Endodermal cell (in vitro differentiated cells): ENCODE measurements around the gene RBFOX1. TPM values are rescaled to one million over a fixed set of nuclear protein-coding genes. Genes with fewer than 3 reads are reported as not detected.

ENCODE experiments used
- DNase-seq: peaks from one replicate; pipeline ENCODE4 v3.0.0-alpha.2; 2017
- H3K27ac ChIP-seq: 2 replicates; pipeline ENCODE4 v1.5.1; 2013; ENCODE audit warnings: mild to moderate bottlenecking, low read depth, low read length, moderate library complexity
- H3K27me3 ChIP-seq: 2 replicates; pipeline ENCODE4 v1.6.1; 2013; ENCODE audit warnings: mild to moderate bottlenecking, low read length, moderate library complexity; ENCODE audit not compliant: insufficient read depth, control insufficient read depth, poor library complexity, severe bottlenecking
- H3K36me3 ChIP-seq: 2 replicates; pipeline ENCODE4 v1.7.0; 2013; ENCODE audit warnings: mild to moderate bottlenecking, low read length, moderate library complexity; ENCODE audit not compliant: control insufficient read depth, insufficient read depth
- H3K4me1 ChIP-seq: one replicate; pipeline ENCODE4 v1.7.0; 2013; ENCODE audit warnings: low read length; ENCODE audit not compliant: control insufficient read depth, insufficient read depth
- H3K4me3 ChIP-seq: 2 replicates; pipeline ENCODE4 v1.5.1; 2013; ENCODE audit warnings: mild to moderate bottlenecking, low read length, moderate library complexity
- H3K9ac ChIP-seq: 2 replicates; pipeline ENCODE4 v1.6.1; 2013; ENCODE audit warnings: mild to moderate bottlenecking, low read length, moderate library complexity; ENCODE audit not compliant: poor library complexity, severe bottlenecking; ENCODE audit errors: extremely low read depth
- H3K9me3 ChIP-seq: 2 replicates; pipeline ENCODE4 v1.6.1; 2013; ENCODE audit warnings: mild to moderate bottlenecking, low read length, moderate library complexity; ENCODE audit not compliant: control insufficient read depth
- H3K27ac Mint-ChIP-seq: 2 replicates; pipeline ENCODE4 v1.8.0; 2020; ENCODE audit warnings: mixed read lengths
- H3K27me3 Mint-ChIP-seq: 2 replicates; pipeline ENCODE4 v1.8.0; 2021; ENCODE audit warnings: mild to moderate bottlenecking, mixed read lengths; ENCODE audit not compliant: insufficient read depth
- H3K36me3 Mint-ChIP-seq: 2 replicates; pipeline ENCODE4 v1.8.0; 2020; ENCODE audit warnings: low read depth, mixed read lengths
- H3K4me1 Mint-ChIP-seq: 2 replicates; pipeline ENCODE4 v1.8.0; 2020; ENCODE audit warnings: mixed read lengths
- H3K4me3 Mint-ChIP-seq: 2 replicates; pipeline ENCODE4 v1.8.0; 2020; ENCODE audit warnings: mild to moderate bottlenecking, moderate library complexity, mixed read lengths
- H3K9me3 Mint-ChIP-seq: 2 replicates; pipeline ENCODE4 v1.8.0; 2020; ENCODE audit warnings: mild to moderate bottlenecking, mixed read lengths
- WGBS, 2 experiments: methylation state at CpG; one replicate each; pipeline versions ENCODE4 v1.1.5 to v1.1.7; 2013; ENCODE audit warnings: missing lambda C conversion rate in 2 of 2, mixed read lengths in 1 of 2; ENCODE audit not compliant: insufficient coverage in 1 of 2, insufficient read length in 1 of 2; 5-methylcytosine and 5-hydroxymethylcytosine counted together
- total RNA-seq, 2 donors: library from RNA; stranded (reverse); fragmentation: NEBNext Ultra II Directional in 1 of 2; extraction: Animal tissue kit (Norgen Biotek cat#: 25700) in 1 of 2; gene quantifications; 2 replicates in 1 of 2; 3 replicates in 1 of 2; pipeline ENCODE4 v1.2.1, GENCODE V29; 2021
- TF ChIP-seq, protein P1 (sequence below): fragments of 200-600 bp; sonication (generic); conservative IDR thresholded peaks from 2 replicates; pipeline ENCODE4 v1.5.0; 2021; ENCODE audit warnings: antibody characterized with exemption, mild to moderate bottlenecking

RBFOX1 gene
- total RNA-seq, 2 donors from 2014 or later, result 2.6 to 2.7 TPM

DNA sequence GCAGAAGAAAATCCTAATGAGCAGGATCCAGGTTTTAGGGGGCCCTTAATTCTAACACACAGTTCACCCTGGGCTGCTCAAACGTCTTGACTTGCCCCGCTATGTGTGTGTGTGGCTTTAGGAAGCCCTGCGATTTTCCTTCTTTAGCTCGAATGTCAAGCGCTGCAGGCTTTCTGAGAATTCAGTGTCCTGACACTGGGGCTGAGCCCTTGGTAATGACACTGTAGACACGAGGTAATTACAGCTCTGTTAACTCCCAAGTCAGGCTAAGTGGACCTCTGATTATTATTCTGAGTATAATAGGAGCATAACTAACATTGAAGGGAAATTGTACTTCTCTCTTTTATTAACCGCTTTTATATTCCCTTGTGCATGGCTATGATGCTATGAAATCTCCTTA lies 202.1 kb downstream of the RBFOX1 start:
- Mint-ChIP-seq H3K9me3 (no peaks in the 10 kb centered on the region), H3K27ac (no peak overlapping the region), H3K4me1 (peaks cover 5% of the 10 kb centered on the region), H3K36me3 (no peaks in the 10 kb centered on the region), H3K4me3 (no peak overlapping the region), H3K27me3 (no peaks in the 10 kb centered on the region)
- Histone ChIP-seq H3K36me3 (no peaks in the 10 kb centered on the region), H3K27me3 (no peaks in the 10 kb centered on the region), H3K9me3 (no peaks in the 10 kb centered on the region), H3K4me3 (no peak overlapping the region), H3K9ac (no peak overlapping the region), H3K27ac (no peak overlapping the region), H3K4me1 (no peaks in the 10 kb centered on the region)
- DNase-seq, result no peak
- TF ChIP-seq, protein P1, sequence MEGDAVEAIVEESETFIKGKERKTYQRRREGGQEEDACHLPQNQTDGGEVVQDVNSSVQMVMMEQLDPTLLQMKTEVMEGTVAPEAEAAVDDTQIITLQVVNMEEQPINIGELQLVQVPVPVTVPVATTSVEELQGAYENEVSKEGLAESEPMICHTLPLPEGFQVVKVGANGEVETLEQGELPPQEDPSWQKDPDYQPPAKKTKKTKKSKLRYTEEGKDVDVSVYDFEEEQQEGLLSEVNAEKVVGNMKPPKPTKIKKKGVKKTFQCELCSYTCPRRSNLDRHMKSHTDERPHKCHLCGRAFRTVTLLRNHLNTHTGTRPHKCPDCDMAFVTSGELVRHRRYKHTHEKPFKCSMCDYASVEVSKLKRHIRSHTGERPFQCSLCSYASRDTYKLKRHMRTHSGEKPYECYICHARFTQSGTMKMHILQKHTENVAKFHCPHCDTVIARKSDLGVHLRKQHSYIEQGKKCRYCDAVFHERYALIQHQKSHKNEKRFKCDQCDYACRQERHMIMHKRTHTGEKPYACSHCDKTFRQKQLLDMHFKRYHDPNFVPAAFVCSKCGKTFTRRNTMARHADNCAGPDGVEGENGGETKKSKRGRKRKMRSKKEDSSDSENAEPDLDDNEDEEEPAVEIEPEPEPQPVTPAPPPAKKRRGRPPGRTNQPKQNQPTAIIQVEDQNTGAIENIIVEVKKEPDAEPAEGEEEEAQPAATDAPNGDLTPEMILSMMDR, result no peak
- 90 to 96% methylated on average over 6 to 7 of the region's 7 CpGs for WGBS, 2 experiments

DNA sequence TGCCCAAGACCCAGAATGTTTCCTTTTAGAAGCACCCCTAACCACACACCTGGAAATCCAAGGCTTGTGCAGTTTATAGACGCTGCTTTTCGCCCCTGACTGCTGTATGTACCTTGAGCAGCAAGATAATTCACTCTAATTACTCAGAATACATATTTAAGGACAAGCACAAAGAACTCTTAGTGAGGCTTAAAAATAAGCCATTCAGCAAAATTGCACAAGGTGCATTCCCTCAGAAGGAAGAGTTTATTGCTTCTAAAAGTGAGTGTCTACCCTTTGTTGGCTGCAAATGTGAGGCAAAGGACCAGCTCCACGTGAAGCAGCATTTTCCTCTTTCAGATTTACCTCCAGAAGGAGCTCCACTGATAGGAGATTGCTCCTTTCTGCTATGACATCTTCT lies 208.4 kb downstream of the RBFOX1 start:
- H3K36me3 Mint-ChIP-seq, result no peaks in the 10 kb centered on the region
- Histone ChIP-seq H3K27me3 (no peaks in the 10 kb centered on the region), H3K27ac (no peak overlapping the region), H3K9me3 (no peaks in the 10 kb centered on the region), H3K36me3 (no peaks in the 10 kb centered on the region), H3K4me1 (no peaks in the 10 kb centered on the region), H3K9ac (no peak overlapping the region), H3K4me3 (no peak overlapping the region)
- no peaks in the 10 kb centered on the region for H3K4me1 Mint-ChIP-seq
- H3K9me3 Mint-ChIP-seq, result no peaks in the 10 kb centered on the region
- no peak overlapping the region for H3K27ac Mint-ChIP-seq
- H3K27me3 Mint-ChIP-seq, result peaks cover 3% of the 10 kb centered on the region
- no peak overlapping the region for H3K4me3 Mint-ChIP-seq
- TF ChIP-seq, protein P1, result no peak
- 81 to 100% methylated on average over 2 to 3 of the region's 3 CpGs for WGBS, 2 experiments
- no peak for DNase-seq

DNA sequence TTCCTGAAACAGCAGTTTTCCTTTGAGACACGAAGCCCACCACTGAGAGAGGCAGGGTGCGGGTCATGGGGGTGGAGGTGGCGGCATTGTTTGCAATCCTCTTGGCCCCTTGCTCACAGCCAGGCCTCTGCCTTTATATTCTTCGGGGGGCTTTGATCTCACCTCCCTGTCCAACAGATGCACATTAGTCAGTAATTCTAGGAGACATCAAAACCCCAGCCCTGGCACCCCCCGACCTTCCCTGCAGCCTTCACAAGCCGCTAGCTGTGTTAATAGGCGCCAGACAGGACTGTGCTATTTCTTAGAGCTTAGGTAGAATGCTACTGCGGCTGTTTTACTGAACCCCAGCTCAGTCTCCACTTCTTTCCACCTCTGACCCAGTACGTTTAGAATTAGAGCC lies 212.6 kb downstream of the RBFOX1 start:
- Histone ChIP-seq H3K27me3 (no peaks in the 10 kb centered on the region), H3K9ac (no peak overlapping the region), H3K36me3 (no peaks in the 10 kb centered on the region), H3K4me1 (no peaks in the 10 kb centered on the region), H3K27ac (no peak overlapping the region), H3K4me3 (no peak overlapping the region), H3K9me3 (no peaks in the 10 kb centered on the region)
- no peaks in the 10 kb centered on the region for H3K36me3 Mint-ChIP-seq
- H3K4me1 Mint-ChIP-seq, result peaks cover 11% of the 10 kb centered on the region
- H3K4me3 Mint-ChIP-seq, result no peak overlapping the region
- no peaks in the 10 kb centered on the region for H3K9me3 Mint-ChIP-seq
- no peak for DNase-seq
- WGBS, 2 experiments, result 65 to 82% methylated on average over 6 to 9 of the region's 9 CpGs
- no peak overlapping the region for H3K27ac Mint-ChIP-seq
- TF ChIP-seq, protein P1, result no peak
- peaks cover 3% of the 10 kb centered on the region for H3K27me3 Mint-ChIP-seq
